Fibroblast of lung (primary cell): ENCODE data around the gene CDC25C. TPM values are rescaled to one million over a fixed set of nuclear protein-coding genes. Genes with fewer than 3 reads are reported as not detected.
"Not testable (repeated sequence)": the region's sequence is repeated elsewhere in the genome, so short reads cannot be mapped to it uniquely, and the experiment has no call there.

Experiments
- DNase-seq, 2 donors: peaks; one replicate each; pipeline versions ENCODE4 v3.0.0 to v3.0.0-alpha.2; 2010; ENCODE audit warnings: low read depth in 2 of 2
- H2AFZ ChIP-seq: 2 replicates; pipeline ENCODE4 v1.5.1; 2012; ENCODE audit warnings: low read length, control low read depth, inconsistent platforms
- H3K27ac ChIP-seq: 2 replicates; pipeline ENCODE4 v1.5.1; 2011; ENCODE audit warnings: low read length, control low read depth; ENCODE audit not compliant: insufficient read depth
- H3K27me3 ChIP-seq: 2 replicates; pipeline ENCODE4 v1.5.1; 2011; ENCODE audit warnings: mild to moderate bottlenecking, low read length; ENCODE audit not compliant: control insufficient read depth, insufficient read depth
- H3K36me3 ChIP-seq: 2 replicates; pipeline ENCODE4 v1.5.1; 2011; ENCODE audit warnings: low read length; ENCODE audit not compliant: control insufficient read depth, insufficient read depth
- H3K4me1 ChIP-seq: 2 replicates; pipeline ENCODE4 v1.5.1; 2011; ENCODE audit warnings: low read length; ENCODE audit not compliant: control insufficient read depth, insufficient read depth; ENCODE audit errors: extremely low read depth
- H3K4me2 ChIP-seq: 2 replicates; pipeline ENCODE4 v1.5.1; 2011; ENCODE audit warnings: low read length, control low read depth; ENCODE audit not compliant: insufficient read depth; ENCODE audit errors: extremely low read depth
- H3K4me3 ChIP-seq, 4 experiments: fragments of 200-600 bp in 1 of 4; sonication (generic) in 1 of 4; replicated peaks in 1 of 4; 2 replicates each; pipeline ENCODE4 v1.5.1; 2011 to 2016; ENCODE audit warnings: low read length in 4 of 4, low read depth in 3 of 4, mild to moderate bottlenecking in 3 of 4, control low read depth in 2 of 4, inconsistent platforms in 1 of 4, mixed read lengths in 1 of 4; ENCODE audit not compliant: insufficient read depth in 1 of 4; ENCODE audit errors: control extremely low read depth in 1 of 4
- H3K79me2 ChIP-seq: 2 replicates; pipeline ENCODE4 v1.5.1; 2012; ENCODE audit warnings: mild to moderate bottlenecking, low read length, inconsistent platforms; ENCODE audit not compliant: control insufficient read depth, insufficient read depth
- H3K9ac ChIP-seq: 2 replicates; pipeline ENCODE4 v1.5.1; 2011; ENCODE audit warnings: mild to moderate bottlenecking, low read length, control low read depth; ENCODE audit not compliant: insufficient read depth
- H3K9me3 ChIP-seq: 2 replicates; pipeline ENCODE4 v1.5.1; 2012; ENCODE audit warnings: low read depth, low read length; ENCODE audit not compliant: control insufficient read depth, insufficient read depth
- H4K20me1 ChIP-seq: 2 replicates; pipeline ENCODE4 v1.5.1; 2011; ENCODE audit warnings: low read length; ENCODE audit not compliant: control insufficient read depth, insufficient read depth; ENCODE audit errors: extremely low read depth
- CTCF ChIP-seq, 2 donors: IDR thresholded peaks in 1 of 2; conservative IDR thresholded peaks in 1 of 2; 1 replicate in 1 of 2; 2 replicates in 1 of 2; pipeline ENCODE4 v1.5.1; 2011 to 2012; ENCODE audit warnings: low read length in 2 of 2, control low read depth in 1 of 2, inconsistent platforms in 1 of 2, low read depth in 1 of 2, mild to moderate bottlenecking in 1 of 2
- EZH2 ChIP-seq: IDR thresholded peaks from 2 replicates; pipeline ENCODE4 v1.5.1; 2012; ENCODE audit warnings: low read length, control low read depth, mild to moderate bottlenecking; ENCODE audit errors: missing control alignments
- polyA plus RNA-seq, 2 donors: library from polyadenylated mRNA; depleted of rRNA in 1 of 2; stranded (reverse) in 1 of 2; unstranded in 1 of 2; fragments of >200 nt; gene quantifications; 2 replicates each; pipeline ENCODE4 v1.2.1, GENCODE V29; 2011 to 2012; ENCODE audit warnings: missing spikeins in 1 of 2
- total RNA-seq: library from RNA; depleted of rRNA; stranded (reverse); fragments of >200 nt; gene quantifications from 2 replicates; pipeline ENCODE4 v1.2.1, GENCODE V29; 2014

The CDC25C gene
- total and polyA plus RNA-seq, 2 donors (not counting 1 experiment from before 2014, with no cell fraction given): 2.4 to 3.0 TPM

- no peak overlapping the region for H3K4me3 ChIP-seq
- H3K4me2 ChIP-seq: no peak overlapping the region
- no peak for DNase-seq
- H3K9me3 ChIP-seq: no peaks in the 10 kb centered on the region
- H2AFZ ChIP-seq: no peak overlapping the region
- no peaks in the 10 kb centered on the region for H4K20me1 ChIP-seq
- no peak overlapping the region for H3K9ac ChIP-seq
- no peaks in the 10 kb centered on the region for H3K79me2 ChIP-seq
- H3K27me3 ChIP-seq: peaks cover under 1% of the 10 kb centered on the region
- TF ChIP-seq EZH2: no peak
- TF ChIP-seq CTCF (conservative IDR thresholded peaks at IDR 0.05 in 1 of 2, IDR thresholded peaks at IDR 0.05 in 1 of 2; ENCODE audit: low read depth in 1 of 2, low read length in 2 of 2): no peak
- no peaks in the 10 kb centered on the region for H3K4me1 ChIP-seq
- no peak overlapping the region for H3K27ac ChIP-seq
- no peaks in the 10 kb centered on the region for H3K36me3 ChIP-seq
These were observed 72.8 kb downstream of the CDC25C start for GRCh38 chr5:138258704-138259292.

GRCh38 chr5:138257583-138257982, 74.0 kb downstream of the CDC25C start:
- Histone ChIP-seq H3K9ac (no peak overlapping the region), H3K79me2 (no peaks in the 10 kb centered on the region), H3K4me1 (no peaks in the 10 kb centered on the region), H3K4me2 (no peak overlapping the region), H3K36me3 (no peaks in the 10 kb centered on the region), H3K4me3 (no peak overlapping the region), H3K27ac (no peak overlapping the region), H4K20me1 (no peaks in the 10 kb centered on the region), H2AFZ (no peak overlapping the region), H3K27me3 (peaks cover 8% of the 10 kb centered on the region), H3K9me3 (no peaks in the 10 kb centered on the region)
- DNase-seq: no peak
- no peak for TF ChIP-seq CTCF (conservative IDR thresholded peaks at IDR 0.05 in 1 of 2, IDR thresholded peaks at IDR 0.05 in 1 of 2; ENCODE audit: low read depth in 1 of 2, low read length in 2 of 2)
- TF ChIP-seq EZH2: no peak

GRCh38 chr5:138252944-138253343, 78.7 kb downstream of the CDC25C start:
- Histone ChIP-seq H3K79me2 (no peaks in the 10 kb centered on the region), H3K27me3 (peaks cover 12% of the 10 kb centered on the region), H3K9ac (no peak overlapping the region), H4K20me1 (no peaks in the 10 kb centered on the region), H3K36me3 (no peaks in the 10 kb centered on the region), H3K4me3 (no peak overlapping the region), H2AFZ (no peak overlapping the region), H3K27ac (no peak overlapping the region), H3K4me2 (no peak overlapping the region), H3K4me1 (no peaks in the 10 kb centered on the region), H3K9me3 (no peaks in the 10 kb centered on the region)
- TF ChIP-seq EZH2: no peak
- no peak for TF ChIP-seq CTCF (conservative IDR thresholded peaks at IDR 0.05 in 1 of 2, IDR thresholded peaks at IDR 0.05 in 1 of 2; ENCODE audit: low read depth in 1 of 2, low read length in 2 of 2)
- no peak for DNase-seq

GRCh38 chr5:138247800-138248199, 83.8 kb downstream of the CDC25C start:
- not testable (repeated sequence) for H3K9ac ChIP-seq, DNase-seq, H4K20me1 ChIP-seq, H3K9me3 ChIP-seq, H3K79me2 ChIP-seq, H3K4me2 ChIP-seq, H3K36me3 ChIP-seq, H3K4me1 ChIP-seq, H2AFZ ChIP-seq, H3K27ac ChIP-seq, H3K4me3 ChIP-seq
- peaks cover 17% of the 10 kb centered on the region for H3K27me3 ChIP-seq
